ENCODE results near the gene MACROD2. TPM values are rescaled to one million over a fixed set of nuclear protein-coding genes. Genes with fewer than 3 reads are reported as not detected.

The MACROD2 gene
- total and polyA plus RNA-seq, 2 of the 4 experiments (the other 2 are of a cell fraction) = not detected

DNA sequence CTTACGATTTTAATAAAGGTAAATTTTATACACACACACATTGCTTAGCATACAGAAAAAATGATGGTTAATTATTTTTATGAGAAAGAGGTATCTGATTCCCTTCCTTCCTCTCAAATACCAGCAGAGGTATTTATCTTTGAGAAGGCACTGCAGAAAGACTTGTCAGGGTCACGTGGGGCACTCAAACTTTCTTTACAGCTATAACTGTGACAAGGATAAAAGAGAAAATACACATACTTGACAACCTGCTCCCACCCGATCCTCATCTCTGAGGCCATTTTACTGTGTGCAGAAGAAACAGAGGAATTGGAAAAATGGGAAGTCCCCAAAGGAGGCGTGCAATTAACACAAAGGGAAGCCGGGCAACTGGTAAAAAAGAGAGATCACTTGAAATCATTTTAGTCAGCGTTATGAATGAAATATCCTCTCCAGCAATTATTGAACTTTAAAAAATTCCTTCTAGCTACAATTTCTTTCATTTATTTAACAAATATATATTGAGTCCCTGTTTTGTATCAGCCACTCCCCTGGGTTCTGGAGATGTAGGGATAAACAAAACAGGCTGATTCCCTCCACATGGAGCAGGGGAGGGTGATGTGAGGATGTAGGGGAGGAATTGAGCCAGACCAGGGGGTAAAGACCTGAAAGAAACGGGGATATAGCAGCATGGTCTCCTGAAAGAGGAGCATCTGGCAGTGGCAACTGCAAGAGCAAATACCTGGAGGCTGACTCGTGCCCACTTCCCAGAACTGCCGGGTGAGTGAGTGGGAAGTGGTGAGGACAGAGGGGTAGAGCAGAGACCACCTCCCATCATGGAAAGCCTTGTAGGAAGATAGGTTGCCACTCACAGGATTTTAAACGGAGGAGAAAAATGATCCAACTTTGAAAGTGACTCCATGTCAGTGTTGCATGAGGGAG lies 2067.6 kb downstream of the MACROD2 start:
- POLR2A ChIA-PET (ENCODE audit: unreplicated experiment) = interaction anchor here (0.6 kb wide), 1 partner anchor 96 kb away, joined by 4 read pairs; no protein-coding TSS in a partner anchor
- Histone ChIP-seq H2AK9ac (replicated peaks; ENCODE audit: low read depth, low read length, poor library complexity) (no peak overlapping the region), H4K5ac (ENCODE audit: low read depth, low read length) (no peak overlapping the region), H2BK20ac (ENCODE audit: low read depth, low read length) (no peak overlapping the region), H2AK5ac (ENCODE audit: low read depth, low read length) (no peak overlapping the region), H3K4ac (ENCODE audit: low read depth, low read length) (no peak overlapping the region), H3K27me3 (ENCODE audit: control insufficient read depth, insufficient read depth, low read length) (no peaks in the 10 kb centered on the region), H3K23ac (ENCODE audit: low read depth, low read length) (no peak overlapping the region), H3K14ac (replicated peaks; ENCODE audit: low read depth, low read length) (no peak overlapping the region), H3K18ac (ENCODE audit: low read depth, low read length) (no peak overlapping the region), H4K8ac (ENCODE audit: low read depth in 2 of 2, low read length in 2 of 2) (no peak overlapping the region), H3K9me1 (ENCODE audit: insufficient read depth, low read length) (no peaks in the 10 kb centered on the region), H2BK120ac (ENCODE audit: low read depth, low read length) (no peak overlapping the region), H3K4me2 (ENCODE audit: low read depth, low read length) (no peak overlapping the region), H3K27ac (ENCODE audit: insufficient read depth, low read length) (no peak overlapping the region), H4K20me1 (ENCODE audit: insufficient read depth, low read length) (no peaks in the 10 kb centered on the region), H3K79me1 (ENCODE audit: low read depth in 1 of 2, low read length in 2 of 2) (no peaks in the 10 kb centered on the region), H3K9me3 (ENCODE audit: control insufficient read depth, insufficient read depth, low read length) (peaks cover 21% of the 10 kb centered on the region), H3K4me3 (ENCODE audit: insufficient read depth, low read depth, low read length) (no peak overlapping the region), H3K9ac (ENCODE audit: low read depth, low read length) (no peak overlapping the region), H4K91ac (ENCODE audit: insufficient read depth, low read depth, low read length) (no peak overlapping the region), H2BK15ac (ENCODE audit: low read depth, low read length) (no peak overlapping the region), H3K36me3 (ENCODE audit: control insufficient read depth, insufficient read depth, low read length) (no peaks in the 10 kb centered on the region), H3K56ac (ENCODE audit: extremely low read depth, insufficient read depth, low read length) (no peak overlapping the region), H3K4me1 (ENCODE audit: control insufficient read depth, insufficient read depth, low read length) (no peaks in the 10 kb centered on the region), H2BK5ac (ENCODE audit: low read depth, low read length, poor library complexity, severe bottlenecking) (no peak overlapping the region), H2AFZ (replicated peaks; ENCODE audit: low read length, poor library complexity) (no peak overlapping the region)
- in situ Hi-C loops (cut with MboI; ENCODE audit: low sequenced_read_pairs) = no loop called here
- DNase-seq = no peak
- no peak for ATAC-seq (ENCODE audit: low read depth)
- WGBS, 2 experiments (ENCODE audit: extremely low coverage in 2 of 2, insufficient read length in 1 of 2) = 20% methylated on average over 2 of the region's 10 CpGs; no CpG with 5 or more reads in 1 of the 2 experiments
- no TSS peak for BruUV-seq (replicated peaks)
- dilution Hi-C loops (cut with HindIII; ENCODE audit: low sequenced_read_pairs, unreplicated experiment) = no loop called here
- CTCF ChIA-PET = no interaction called here
- intact Hi-C loops (cut with micrococcal nuclease) = no loop called here
- no peak for TF ChIP-seq ELK1 (IDR thresholded peaks at IDR 0.05; ENCODE audit: borderline replicate concordance, low read depth, low read length)
- no peak for TF ChIP-seq CEBPB (IDR thresholded peaks at IDR 0.05; ENCODE audit: low read depth, low read length)
- no peak for TF ChIP-seq CTCF (conservative IDR thresholded peaks at IDR 0.05; ENCODE audit: low read depth, low read length)
- no peak for TF ChIP-seq POLR2A (IDR thresholded peaks at IDR 0.05; ENCODE audit: low read depth, low read length)
- TF ChIP-seq FOS (IDR thresholded peaks at IDR 0.05; ENCODE audit: low read depth, low read length) = no peak
- TF ChIP-seq BHLHE40 (IDR thresholded peaks at IDR 0.05; ENCODE audit: low read depth, low read length) = no peak
- no peak for TF ChIP-seq USF2 (IDR thresholded peaks at IDR 0.05; ENCODE audit: low read depth, low read length)
- TF ChIP-seq SMC3 (IDR thresholded peaks at IDR 0.05; ENCODE audit: low read depth, low read length) = no peak
- TF ChIP-seq CHD1 (IDR thresholded peaks at IDR 0.05; ENCODE audit: low read depth, low read length) = no peak
- no peak for TF ChIP-seq MAZ (IDR thresholded peaks at IDR 0.05; ENCODE audit: borderline replicate concordance, low read depth, low read length)
- no peak for TF ChIP-seq RAD21 (IDR thresholded peaks at IDR 0.05; ENCODE audit: low read length)
- no peak for TF ChIP-seq RCOR1 (IDR thresholded peaks at IDR 0.05; ENCODE audit: insufficient replicate concordance, low read length)
- TF ChIP-seq MAFK (IDR thresholded peaks at IDR 0.05; ENCODE audit: low read depth, low read length) = no peak
- TF ChIP-seq MXI1 (IDR thresholded peaks at IDR 0.05; ENCODE audit: borderline replicate concordance, low read depth, low read length) = no peak
- TF ChIP-seq NFE2L2 (IDR thresholded peaks at IDR 0.05; ENCODE audit: low read depth, low read length) = no peak

Data from IMR-90 (cell line).